ENCODE data around the gene FGD4. TPM values are rescaled to one million over a fixed set of nuclear protein-coding genes. Genes with fewer than 3 reads are reported as not detected.

The FGD4 gene
- total RNA-seq, 1 donor from 2014 or later: 1.8 TPM

- Mint-ChIP-seq H3K27me3 (peaks cover 8% of the 10 kb centered on the region), H3K4me1 (peaks cover 11% of the 10 kb centered on the region), H3K36me3 (ENCODE audit: low read depth) (peaks cover 2% of the 10 kb centered on the region), H3K9me3 (no peaks in the 10 kb centered on the region), H3K4me3 (no peak overlapping the region), H3K27ac (no peak overlapping the region)
- TF ChIP-seq CTCF (IDR thresholded peaks at IDR 0.05): no peak
- intact Hi-C loops (cut with micrococcal nuclease): no loop called here
- DNase-seq: no peak
- ChIA-PET CTCF (interaction anchor here (0.6 kb wide), 2 partner anchors 341 to 1752 kb away, joined by 3 to 4 read pairs; no protein-coding TSS in a partner anchor), POLR2A (no interaction called here)
- ATAC-seq (ENCODE audit: low read depth): no peak
Measured at GRCh38 chr12:32402170-32402569, 2.8 kb downstream of the FGD4 start.

GRCh38 chr12:32402946-32403345 is 3.6 kb downstream of the FGD4 start:
- ChIA-PET CTCF (no interaction called here), POLR2A (no interaction called here)
- peaks cover 11% of the 10 kb centered on the region for H3K4me1 Mint-ChIP-seq
- no peak overlapping the region for H3K27ac Mint-ChIP-seq
- no peak for TF ChIP-seq CTCF (IDR thresholded peaks at IDR 0.05)
- DNase-seq (no peak), ATAC-seq (ENCODE audit: low read depth) (no peak)
- H3K27me3 Mint-ChIP-seq: peaks cover 8% of the 10 kb centered on the region
- intact Hi-C loops (cut with micrococcal nuclease): no loop called here
- no peaks in the 10 kb centered on the region for H3K9me3 Mint-ChIP-seq
- H3K36me3 Mint-ChIP-seq (ENCODE audit: low read depth): peaks cover 2% of the 10 kb centered on the region
- H3K4me3 Mint-ChIP-seq: no peak overlapping the region

GRCh38 chr12:32407795-32408194 is 8.4 kb downstream of the FGD4 start:
- intact Hi-C loops (cut with micrococcal nuclease): no loop called here
- Mint-ChIP-seq H3K27ac (no peak overlapping the region), H3K27me3 (peaks cover 5% of the 10 kb centered on the region), H3K36me3 (ENCODE audit: low read depth) (no peaks in the 10 kb centered on the region), H3K4me3 (no peak overlapping the region), H3K4me1 (no peaks in the 10 kb centered on the region), H3K9me3 (no peaks in the 10 kb centered on the region)
- ChIA-PET POLR2A (no interaction called here), CTCF (no interaction called here)
- no peak for TF ChIP-seq CTCF (IDR thresholded peaks at IDR 0.05)
- ATAC-seq (ENCODE audit: low read depth): no peak
- DNase-seq: no peak

- no peaks in the 10 kb centered on the region for H3K4me1 Mint-ChIP-seq
Measured at GRCh38 chr12:32413412-32413811, 14.1 kb downstream of the FGD4 start.

GRCh38 chr12:32418221-32418620 is 18.9 kb downstream of the FGD4 start:
- intact Hi-C loops (cut with micrococcal nuclease): no loop called here
- ATAC-seq (ENCODE audit: low read depth) (no peak), DNase-seq (no peak)
- ChIA-PET POLR2A (no interaction called here), CTCF (no interaction called here)
- H3K36me3 Mint-ChIP-seq (ENCODE audit: low read depth): no peaks in the 10 kb centered on the region
- TF ChIP-seq CTCF (IDR thresholded peaks at IDR 0.05): no peak
- H3K4me3 Mint-ChIP-seq: no peak overlapping the region
- H3K27ac Mint-ChIP-seq: no peak overlapping the region
- H3K9me3 Mint-ChIP-seq: no peaks in the 10 kb centered on the region
- peaks cover 9% of the 10 kb centered on the region for H3K27me3 Mint-ChIP-seq
- H3K4me1 Mint-ChIP-seq: no peaks in the 10 kb centered on the region

More at GRCh38 chr12:32413412-32413811, 14.1 kb downstream of the FGD4 start:
- ChIA-PET POLR2A (no interaction called here), CTCF (no interaction called here)
- no peak for ATAC-seq (ENCODE audit: low read depth)
- Mint-ChIP-seq H3K9me3 (no peaks in the 10 kb centered on the region), H3K36me3 (ENCODE audit: low read depth) (no peaks in the 10 kb centered on the region), H3K4me3 (no peak overlapping the region), H3K27ac (no peak overlapping the region), H3K27me3 (peaks cover 11% of the 10 kb centered on the region)
- no peak for DNase-seq
- intact Hi-C loops (cut with micrococcal nuclease): no loop called here
- no peak for TF ChIP-seq CTCF (IDR thresholded peaks at IDR 0.05)

Data from activated B cell treated with CpG ODN at 0.5 μM for 24 hours (primary cell).